ENCODE results near the gene CNST. TPM values are rescaled to one million over a fixed set of nuclear protein-coding genes. Genes with fewer than 3 reads are reported as not detected.
"Not testable (repeated sequence)": the region's sequence is repeated elsewhere in the genome, so short reads cannot be mapped to it uniquely, and the experiment has no call there.

CNST gene
- total and polyA plus RNA-seq, 9 donors, result 8.7 to 31.2 (median 22.4) TPM

- TF ChIP-seq, protein P1, sequence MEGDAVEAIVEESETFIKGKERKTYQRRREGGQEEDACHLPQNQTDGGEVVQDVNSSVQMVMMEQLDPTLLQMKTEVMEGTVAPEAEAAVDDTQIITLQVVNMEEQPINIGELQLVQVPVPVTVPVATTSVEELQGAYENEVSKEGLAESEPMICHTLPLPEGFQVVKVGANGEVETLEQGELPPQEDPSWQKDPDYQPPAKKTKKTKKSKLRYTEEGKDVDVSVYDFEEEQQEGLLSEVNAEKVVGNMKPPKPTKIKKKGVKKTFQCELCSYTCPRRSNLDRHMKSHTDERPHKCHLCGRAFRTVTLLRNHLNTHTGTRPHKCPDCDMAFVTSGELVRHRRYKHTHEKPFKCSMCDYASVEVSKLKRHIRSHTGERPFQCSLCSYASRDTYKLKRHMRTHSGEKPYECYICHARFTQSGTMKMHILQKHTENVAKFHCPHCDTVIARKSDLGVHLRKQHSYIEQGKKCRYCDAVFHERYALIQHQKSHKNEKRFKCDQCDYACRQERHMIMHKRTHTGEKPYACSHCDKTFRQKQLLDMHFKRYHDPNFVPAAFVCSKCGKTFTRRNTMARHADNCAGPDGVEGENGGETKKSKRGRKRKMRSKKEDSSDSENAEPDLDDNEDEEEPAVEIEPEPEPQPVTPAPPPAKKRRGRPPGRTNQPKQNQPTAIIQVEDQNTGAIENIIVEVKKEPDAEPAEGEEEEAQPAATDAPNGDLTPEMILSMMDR (IDR thresholded peaks at IDR 0.05), result no peak
- TF ChIP-seq POLR2A (IDR thresholded peaks at IDR 0.05) (no peak), EP300 (IDR thresholded peaks at IDR 0.05) (no peak)
- Histone ChIP-seq H3K4me3 (no peak overlapping the region), H3K4me1 (ENCODE audit: insufficient read depth) (no peaks in the 10 kb centered on the region), H3K36me3 (no peaks in the 10 kb centered on the region), H3K27ac (no peak overlapping the region), H3K9me3 (no peaks in the 10 kb centered on the region), H3K27me3 (no peaks in the 10 kb centered on the region)
- 68 to 69% (median 68%) methylated on average over 11 of the region's 11 CpGs for WGBS, 3 donors
- intact Hi-C loops (cut with DNase I), result no loop called here
- no peak for DNase-seq
Measured at GRCh38 chr1:246550402-246550801, 15.9 kb upstream of the CNST start.

DNA sequence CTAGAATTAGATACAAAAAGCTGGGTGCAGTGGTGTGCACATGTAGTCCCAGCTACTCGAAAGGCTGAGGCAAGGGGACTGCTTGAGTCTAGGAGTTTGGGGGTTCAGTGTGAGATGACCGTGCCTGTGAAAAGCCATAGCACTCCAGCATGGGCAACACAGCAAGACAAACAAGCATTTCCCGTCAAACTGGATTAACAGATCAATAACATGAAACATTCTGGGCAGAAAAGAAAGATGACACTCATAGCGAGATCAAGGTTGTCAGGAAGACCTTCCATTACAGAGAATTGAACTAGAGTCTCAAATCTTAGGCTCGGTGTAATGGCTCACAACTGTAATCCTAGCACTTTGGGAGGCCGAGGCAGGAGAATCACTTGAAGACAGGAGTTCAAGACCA lies 14.1 kb upstream of the CNST start:
- Histone ChIP-seq H3K27me3 (no peaks in the 10 kb centered on the region), H3K9me3 (no peaks in the 10 kb centered on the region), H3K4me3 (no peak overlapping the region), H3K36me3 (no peaks in the 10 kb centered on the region), H3K4me1 (ENCODE audit: insufficient read depth) (no peaks in the 10 kb centered on the region), H3K27ac (no peak overlapping the region)
- WGBS, 3 donors, result 93 to 94% (median 94%) methylated on average over 6 of the region's 6 CpGs
- no peak for TF ChIP-seq EP300 (IDR thresholded peaks at IDR 0.05)
- intact Hi-C loops (cut with DNase I), result no loop called here
- no peak for DNase-seq

- no peaks in the 10 kb centered on the region for H3K4me1 ChIP-seq (ENCODE audit: insufficient read depth)
- H3K36me3 ChIP-seq, result no peaks in the 10 kb centered on the region
- 96 to 97% (median 96%) methylated on average over 16 of the region's 16 CpGs for WGBS, 3 donors
- DNase-seq, result no peak
- intact Hi-C loops (cut with DNase I), result no loop called here
- no peaks in the 10 kb centered on the region for H3K9me3 ChIP-seq
- no peak overlapping the region for H3K4me3 ChIP-seq
- TF ChIP-seq POLR2A (IDR thresholded peaks at IDR 0.05) (no peak), EP300 (IDR thresholded peaks at IDR 0.05) (no peak)
- TF ChIP-seq, protein P1 (IDR thresholded peaks at IDR 0.05), result no peak
- H3K27me3 ChIP-seq, result no peaks in the 10 kb centered on the region
- H3K27ac ChIP-seq, result no peak overlapping the region
Measured at GRCh38 chr1:246554201-246554600, 12.1 kb upstream of the CNST start.

DNA sequence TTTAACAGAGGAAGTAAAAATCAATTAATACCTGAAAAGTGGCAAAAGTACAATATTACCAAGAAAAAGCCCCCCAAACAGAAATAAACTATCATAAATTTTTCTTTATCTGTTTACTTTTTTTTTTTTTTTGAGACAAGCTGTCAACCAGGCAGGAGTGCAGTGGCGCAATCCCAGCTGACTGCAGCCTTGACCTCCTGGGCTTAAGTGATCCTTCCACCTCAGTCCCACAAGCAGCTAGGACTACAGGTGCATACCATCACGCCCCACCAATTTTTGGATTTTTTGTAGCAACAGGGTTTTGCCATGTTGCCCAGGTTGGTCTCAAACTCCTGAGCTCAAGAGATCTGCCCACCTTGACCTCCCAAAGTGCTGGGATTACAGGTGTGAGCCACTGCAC lies 8.2 kb upstream of the CNST start:
- H3K4me3 ChIP-seq, result no peak overlapping the region
- 93 to 95% (median 94%) methylated on average over 2 of the region's 2 CpGs for WGBS, 3 donors
- TF ChIP-seq EP300 (IDR thresholded peaks at IDR 0.05), result no peak
- TF ChIP-seq, protein P1 (IDR thresholded peaks at IDR 0.05), result no peak
- no peak for TF ChIP-seq POLR2A (IDR thresholded peaks at IDR 0.05)
- no peaks in the 10 kb centered on the region for H3K9me3 ChIP-seq
- DNase-seq, result no peak
- H3K27me3 ChIP-seq, result no peaks in the 10 kb centered on the region
- no peaks in the 10 kb centered on the region for H3K36me3 ChIP-seq
- no peaks in the 10 kb centered on the region for H3K4me1 ChIP-seq (ENCODE audit: insufficient read depth)
- H3K27ac ChIP-seq, result no peak overlapping the region
- intact Hi-C loops (cut with DNase I), result no loop called here

GRCh38 chr1:246559310-246559709 lies 6.9 kb upstream of the CNST start:
- H3K4me3 ChIP-seq, result no peak overlapping the region
- H3K27ac ChIP-seq, result no peak overlapping the region
- H3K4me1 ChIP-seq (ENCODE audit: insufficient read depth), result no peaks in the 10 kb centered on the region
- intact Hi-C loops (cut with DNase I), result no loop called here
- no peak for DNase-seq
- no peaks in the 10 kb centered on the region for H3K36me3 ChIP-seq
- TF ChIP-seq, protein P1 (IDR thresholded peaks at IDR 0.05), result no peak
- TF ChIP-seq POLR2A (IDR thresholded peaks at IDR 0.05) (no peak), EP300 (IDR thresholded peaks at IDR 0.05) (no peak)
- H3K27me3 ChIP-seq, result no peaks in the 10 kb centered on the region
- WGBS, 3 donors, result 95% methylated on average over 4 of the region's 4 CpGs
- no peaks in the 10 kb centered on the region for H3K9me3 ChIP-seq

GRCh38 chr1:246560833-246561232 lies 5.4 kb upstream of the CNST start:
- not testable (repeated sequence) for DNase-seq; H3K27ac ChIP-seq; H3K36me3 ChIP-seq; H3K9me3 ChIP-seq; H3K4me3 ChIP-seq; H3K27me3 ChIP-seq; H3K4me1 ChIP-seq (ENCODE audit: insufficient read depth)
- WGBS, 3 donors, result 85 to 87% (median 87%) methylated on average over 10 of the region's 10 CpGs
- intact Hi-C loops (cut with DNase I), result loop anchor here in 2 of 4 donors (10.0 kb wide), 2 partner anchors 134 to 1726 kb away; partner anchors contain the start of gene COX20 (in 1 of the 2)
